ENCODE measurements around the gene RAB5B.

DNA sequence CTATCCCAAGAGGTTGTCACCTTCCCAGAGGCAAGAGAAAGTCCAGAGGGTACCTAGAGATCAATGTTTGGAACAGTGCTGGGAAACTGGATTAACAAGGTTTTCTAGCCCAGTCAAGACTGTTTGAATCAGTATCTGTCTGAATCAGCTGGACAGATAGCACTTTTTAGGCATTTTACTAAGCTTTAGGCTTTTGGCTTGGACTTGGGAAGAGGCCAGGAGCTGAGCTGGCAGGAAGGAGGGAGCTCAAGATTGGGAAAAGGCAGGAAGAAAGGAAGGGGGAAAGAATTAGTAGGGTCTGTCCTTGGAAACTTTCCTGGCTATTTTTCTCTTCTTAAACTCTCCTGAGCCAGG lies 55.3 kb downstream of the RAB5B start:
- TF ChIP-seq, protein P1, sequence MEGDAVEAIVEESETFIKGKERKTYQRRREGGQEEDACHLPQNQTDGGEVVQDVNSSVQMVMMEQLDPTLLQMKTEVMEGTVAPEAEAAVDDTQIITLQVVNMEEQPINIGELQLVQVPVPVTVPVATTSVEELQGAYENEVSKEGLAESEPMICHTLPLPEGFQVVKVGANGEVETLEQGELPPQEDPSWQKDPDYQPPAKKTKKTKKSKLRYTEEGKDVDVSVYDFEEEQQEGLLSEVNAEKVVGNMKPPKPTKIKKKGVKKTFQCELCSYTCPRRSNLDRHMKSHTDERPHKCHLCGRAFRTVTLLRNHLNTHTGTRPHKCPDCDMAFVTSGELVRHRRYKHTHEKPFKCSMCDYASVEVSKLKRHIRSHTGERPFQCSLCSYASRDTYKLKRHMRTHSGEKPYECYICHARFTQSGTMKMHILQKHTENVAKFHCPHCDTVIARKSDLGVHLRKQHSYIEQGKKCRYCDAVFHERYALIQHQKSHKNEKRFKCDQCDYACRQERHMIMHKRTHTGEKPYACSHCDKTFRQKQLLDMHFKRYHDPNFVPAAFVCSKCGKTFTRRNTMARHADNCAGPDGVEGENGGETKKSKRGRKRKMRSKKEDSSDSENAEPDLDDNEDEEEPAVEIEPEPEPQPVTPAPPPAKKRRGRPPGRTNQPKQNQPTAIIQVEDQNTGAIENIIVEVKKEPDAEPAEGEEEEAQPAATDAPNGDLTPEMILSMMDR (conservative IDR thresholded peaks at IDR 0.05; ENCODE audit: low read length) = no peak
- TF ChIP-seq EZH2phosphoT487 (IDR thresholded peaks at IDR 0.05; ENCODE audit: borderline replicate concordance, low read depth, low read length) = no peak

Data from OCI-LY7 (cell line).